Stimulated activated CD8-positive, alpha-beta memory T cell treated with anti-CD3 and anti-CD28 coated beads, Interleukin-2, amount 100 ng/mL, for 48 hours (primary cell): ENCODE data around the gene TEN1.
A peak's percentile ranks its signal among the peaks of the same experiment; 100 is the strongest.
"Not testable (repeated sequence)": the region's sequence is repeated elsewhere in the genome, so short reads cannot be mapped to it uniquely, and the experiment has no call there.

ENCODE experiments used
- DNase-seq, 2 donors: peaks; one replicate each; pipeline ENCODE4 v3.0.0-alpha.2; 2020; ENCODE audit warnings: low read depth in 2 of 2

The TEN1 gene, protein sequence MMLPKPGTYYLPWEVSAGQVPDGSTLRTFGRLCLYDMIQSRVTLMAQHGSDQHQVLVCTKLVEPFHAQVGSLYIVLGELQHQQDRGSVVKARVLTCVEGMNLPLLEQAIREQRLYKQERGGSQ

DNA sequence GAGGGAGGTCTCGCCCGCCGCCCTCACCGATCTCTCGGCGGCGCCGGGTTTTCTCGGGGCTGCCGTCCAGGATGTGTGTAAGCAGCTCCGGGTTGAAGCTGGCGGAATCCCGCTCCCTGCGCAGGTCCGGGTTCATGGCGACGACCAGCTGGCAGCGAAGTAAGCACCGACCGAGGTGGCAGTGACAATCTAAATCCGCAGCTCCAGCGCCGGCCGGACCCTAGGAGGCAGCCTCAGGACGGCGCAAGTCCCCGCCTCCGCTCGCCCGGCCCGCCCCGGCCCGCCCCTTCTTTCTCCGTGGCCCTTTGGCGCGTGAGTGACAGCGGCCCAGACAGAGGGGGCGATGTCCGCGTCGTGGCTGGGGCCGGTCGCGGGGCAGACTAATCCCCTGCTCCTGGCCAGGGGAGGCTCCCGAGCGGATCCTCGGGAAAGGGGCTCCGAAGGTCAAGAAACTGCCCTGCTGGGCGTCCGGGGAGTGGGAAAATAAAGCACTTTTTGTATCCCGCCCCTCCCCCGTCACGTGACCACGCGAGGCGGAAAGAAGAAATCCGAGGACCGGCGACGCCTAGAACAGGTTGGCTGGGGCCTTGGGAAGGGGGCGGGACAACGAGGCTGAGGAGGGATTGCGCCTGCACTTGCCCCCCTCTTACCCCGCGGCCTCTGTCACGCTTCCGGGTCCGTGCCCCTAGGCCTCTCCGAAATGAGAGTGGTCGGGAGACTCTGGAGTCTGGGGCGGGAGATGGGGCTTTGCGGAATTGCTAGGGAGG, at the start of gene TEN1, which contains the start of gene ACOX1:
TSS of gene TEN1 (plus strand) at position 303 of the 767 bp plus-strand sequence. CDS start 6,953 bp downstream, outside the sequence.
TSS of gene ACOX1 (minus strand) at position 229 of the 767 bp plus-strand sequence. CDS start at position 136, 93 bp downstream.
- peak; percentile 93 to 97 for DNase-seq

GRCh38 chr17:75931062-75931461, 48.0 kb upstream of the TEN1 start:
- DNase-seq: no peak

- no peak for DNase-seq
These were observed 46.2 kb upstream of the TEN1 start for GRCh38 chr17:75932852-75933251.

GRCh38 chr17:75933808-75934207, 45.2 kb upstream of the TEN1 start:
- DNase-seq: no peak

- DNase-seq: no peak
These were observed 41.4 kb upstream of the TEN1 start for GRCh38 chr17:75937652-75938051.

GRCh38 chr17:75940727-75941441, 38.2 kb upstream of the TEN1 start, which contains the start of gene FBF1:
Gene FBF1 (minus strand): TSS chr17:75941042. CDS start chr17:75938149, 2,893 bp downstream.
- DNase-seq: peak; percentile 87 to 89

DNA sequence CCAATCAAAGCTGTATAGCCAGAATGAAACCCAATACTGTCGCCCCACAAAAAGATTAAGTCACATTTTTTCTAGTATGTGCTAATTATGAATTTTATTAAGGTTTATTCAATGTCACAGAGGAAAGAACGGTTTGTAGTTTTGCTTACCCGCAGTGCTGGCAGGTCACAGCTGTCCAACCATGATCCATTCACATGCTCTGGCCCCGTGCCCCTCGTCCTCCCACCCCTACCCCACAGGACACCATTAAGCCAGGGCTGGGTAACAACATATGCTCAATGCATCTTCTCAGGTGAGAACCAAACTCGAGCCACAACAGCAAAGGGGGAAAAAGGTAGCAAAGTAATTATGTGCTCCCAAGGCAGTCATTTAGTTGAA, 37.6 kb upstream of the TEN1 start:
- no peak for DNase-seq

DNA sequence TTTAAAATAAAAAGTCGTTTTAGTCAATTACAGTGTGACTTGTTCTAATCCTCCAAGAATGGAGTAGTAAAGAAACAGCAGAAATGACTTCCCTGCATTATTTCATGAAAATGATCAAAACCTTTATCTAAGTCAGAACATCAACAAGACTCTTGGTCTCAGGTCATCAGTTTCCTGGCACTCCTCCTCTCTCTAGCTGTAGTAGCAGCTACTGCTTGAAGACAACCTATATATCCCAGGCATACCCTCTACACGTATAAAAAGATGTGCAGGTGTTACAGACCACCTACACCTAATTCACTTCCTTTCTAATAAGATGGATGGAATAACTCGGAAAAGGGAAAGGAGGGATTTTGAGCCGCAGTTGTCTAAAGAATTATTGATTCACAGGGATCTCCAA, 36.6 kb upstream of the TEN1 start:
- DNase-seq: no peak

- DNase-seq: no peak
These were observed 35.5 kb upstream of the TEN1 start for GRCh38 chr17:75943491-75943890.

DNA sequence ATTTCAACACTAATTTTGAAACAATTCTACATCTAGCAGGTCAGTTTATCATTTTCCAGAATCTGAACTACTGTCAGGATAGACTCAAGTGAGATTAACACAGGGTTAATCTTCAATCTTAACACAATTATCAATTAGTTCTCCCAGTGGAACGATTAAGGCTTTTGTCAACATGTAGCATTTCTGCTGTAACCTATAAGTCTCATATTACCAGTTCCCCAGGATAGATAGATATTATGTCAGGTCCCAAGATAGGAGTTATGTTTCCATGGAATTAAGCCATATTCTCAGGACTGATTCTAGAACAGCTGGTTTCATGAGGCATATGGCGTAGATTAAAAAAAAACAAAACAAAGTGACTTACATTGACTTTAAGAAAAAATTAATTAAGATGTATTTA, 33.8 kb upstream of the TEN1 start:
- DNase-seq: no peak

GRCh38 chr17:75950421-75950820, 28.6 kb upstream of the TEN1 start:
- no peak for DNase-seq

- no peak for DNase-seq
These were observed 28.0 kb upstream of the TEN1 start for GRCh38 chr17:75950855-75951554.

GRCh38 chr17:75959051-75959838, 19.8 kb upstream of the TEN1 start:
- DNase-seq: no peak

- DNase-seq: no peak
These were observed 19.1 kb upstream of the TEN1 start for GRCh38 chr17:75959839-75960511.

DNA sequence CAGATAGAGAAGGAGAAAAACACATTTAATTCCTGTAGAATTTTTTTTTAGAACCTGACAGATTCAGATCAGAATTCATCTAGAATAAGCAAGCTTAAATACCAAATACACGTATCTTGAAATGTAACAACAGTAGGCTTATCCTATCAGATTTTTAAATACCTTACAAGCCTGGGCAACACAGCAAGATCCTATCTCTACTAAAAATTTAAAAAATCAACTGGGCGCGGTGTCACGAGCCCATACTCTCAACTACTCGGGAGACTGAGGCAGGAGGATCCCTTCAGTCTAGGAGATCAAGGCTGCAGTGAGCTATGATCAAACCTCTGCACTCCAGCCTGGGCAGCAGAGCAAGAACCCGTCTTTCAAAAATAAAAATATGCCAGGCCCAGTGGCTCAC, 13.6 kb upstream of the TEN1 start:
- DNase-seq: no peak

DNA sequence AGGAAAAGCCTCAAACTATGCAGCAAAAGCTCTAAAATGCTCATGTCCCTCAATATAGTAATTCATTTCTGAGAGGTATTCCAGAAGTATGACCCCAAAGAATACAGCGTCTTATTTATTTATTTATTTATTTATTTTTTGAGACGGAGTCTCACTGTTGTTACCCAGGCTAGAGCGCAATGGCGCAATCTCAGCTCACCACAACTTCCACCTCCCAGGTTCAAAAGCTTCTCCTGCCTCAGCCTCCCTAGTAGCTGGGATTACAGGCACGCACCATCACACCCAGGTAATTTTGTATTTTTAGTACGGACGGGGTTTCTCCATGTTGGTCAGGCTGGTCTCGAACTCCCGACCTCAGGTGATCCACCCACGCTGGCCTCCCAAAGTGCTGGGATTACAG, 10.0 kb upstream of the TEN1 start:
- not testable (repeated sequence) for DNase-seq

- DNase-seq: no peak
These were observed 9.0 kb upstream of the TEN1 start for GRCh38 chr17:75970011-75970523.

DNA sequence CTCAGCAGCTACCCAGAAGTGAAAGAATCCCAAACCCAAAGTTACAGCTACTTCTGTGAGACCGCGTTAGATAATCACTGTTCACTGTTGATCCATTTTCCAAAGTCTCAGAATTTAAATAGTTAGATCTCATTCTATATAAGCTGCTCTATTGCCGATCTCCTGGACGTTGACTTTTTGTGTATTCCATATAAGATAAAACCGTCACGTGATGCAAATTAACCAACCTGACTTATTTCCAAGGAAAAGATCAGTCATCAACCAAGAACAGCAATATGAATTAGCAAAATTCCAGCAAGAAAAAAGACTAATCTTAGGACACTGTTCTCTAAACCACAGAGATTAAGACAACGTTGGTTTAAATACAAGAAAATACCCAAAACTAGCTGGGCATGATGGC, 8.4 kb upstream of the TEN1 start:
- no peak for DNase-seq

- DNase-seq: not testable (repeated sequence)
These were observed 3.9 kb upstream of the TEN1 start for GRCh38 chr17:75975187-75975586.

DNA sequence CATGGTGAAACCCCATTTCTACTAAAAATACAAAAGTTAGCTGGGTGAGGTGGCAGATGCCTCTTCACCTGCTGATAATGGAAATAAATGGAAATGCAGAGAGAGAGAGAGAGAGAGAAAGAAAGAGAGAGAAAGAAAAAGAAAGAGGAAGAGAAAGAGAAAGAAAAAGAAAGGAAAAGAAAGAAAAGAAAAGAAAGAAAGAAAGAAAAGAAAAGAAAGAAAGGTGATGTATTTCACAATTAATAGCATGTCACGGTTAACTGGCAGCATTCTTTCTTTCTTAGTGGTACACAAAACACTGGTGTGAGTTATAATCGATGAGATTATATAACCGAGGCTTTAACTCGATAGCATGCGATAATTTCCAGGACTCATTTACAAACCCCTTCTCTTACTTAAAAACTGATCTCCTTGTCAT, 3.3 kb upstream of the TEN1 start:
- DNase-seq: no peak
